Endothelial cell of umbilical vein (primary cell): ENCODE measurements around the gene ACAP1. TPM values are rescaled to one million over a fixed set of nuclear protein-coding genes. Genes with fewer than 3 reads are reported as not detected.

Experiments
- BruUV-seq: library from RNA; stranded (reverse); fragments of 400-500 nt; replicated peaks from 2 replicates; lab custom pipeline; 2021; lab: Mats Ljungman, UMichigan
- CTCF ChIA-PET: fragments of 300-600, 350-600 bp; sonication (Branson Sonifier 250); formaldehyde crosslinking; loops from one replicate; lab custom pipeline; 2021; ENCODE audit warnings: antibody characterized with exemption, inconsistent platforms; lab: Charles Lee
- POLR2A ChIA-PET: fragments of 300-600, 350-600 bp; sonication (Branson Sonifier 250); formaldehyde crosslinking; loops from one replicate; lab custom pipeline; 2021; ENCODE audit warnings: antibody characterized with exemption, inconsistent platforms; lab: Charles Lee
- DNase-seq: peaks from one replicate; pipeline ENCODE4 v3.0.0-alpha.2; 2011; ENCODE audit warnings: low read depth, low spot score
- FAIRE-seq: peaks from 2 replicates; lab custom pipeline; 2011; peaks lifted over from hg19 to GRCh38; lab: Jason Lieb, UNC
- H2AFZ ChIP-seq: 2 replicates; pipeline ENCODE4 v1.6.0; 2012; ENCODE audit warnings: low read depth, low read length, control low read depth, inconsistent platforms
- H3K27ac ChIP-seq: 2 replicates; pipeline ENCODE4 v1.5.1; 2011; ENCODE audit warnings: low read depth, mild to moderate bottlenecking, control low read depth, low read length, moderate library complexity; ENCODE audit not compliant: insufficient read depth
- H3K27me3 ChIP-seq, 2 experiments: 2 replicates each; pipeline versions ENCODE4 v1.6.0 to v1.6.1; 2011; ENCODE audit warnings: low read length in 2 of 2, mixed read lengths in 1 of 2; ENCODE audit not compliant: control insufficient read depth in 2 of 2, insufficient read depth in 2 of 2
- H3K36me3 ChIP-seq, 2 experiments: 2 replicates in 1 of 2; 3 replicates in 1 of 2; pipeline ENCODE4 v1.5.1; 2011; ENCODE audit warnings: low read length in 2 of 2, mild to moderate bottlenecking in 1 of 2, moderate library complexity in 1 of 2; ENCODE audit not compliant: control insufficient read depth in 2 of 2, insufficient read depth in 2 of 2; ENCODE audit errors: extremely low read depth in 1 of 2
- H3K4me1 ChIP-seq: 3 replicates; pipeline ENCODE4 v1.5.1; 2011; ENCODE audit warnings: mild to moderate bottlenecking, low read length; ENCODE audit not compliant: control insufficient read depth, insufficient read depth; ENCODE audit errors: extremely low read depth
- H3K4me2 ChIP-seq: 2 replicates; pipeline ENCODE4 v1.6.1; 2011; ENCODE audit warnings: low read length, control low read depth, mixed read lengths; ENCODE audit not compliant: insufficient read depth
- H3K4me3 ChIP-seq, 3 experiments: fragments of 200-600 bp in 1 of 3; sonication (generic), shearing (Covaris generic) in 1 of 3; replicated peaks in 1 of 3; 2 replicates each; pipeline ENCODE4 v1.5.1; 2011 to 2016; ENCODE audit warnings: control low read depth in 3 of 3, low read length in 3 of 3, mild to moderate bottlenecking in 2 of 3, inconsistent platforms in 1 of 3, low read depth in 1 of 3, moderate library complexity in 1 of 3; ENCODE audit not compliant: insufficient read depth in 1 of 3
- H3K79me2 ChIP-seq: 2 replicates; pipeline ENCODE4 v1.6.0; 2012; ENCODE audit warnings: low read length, inconsistent platforms; ENCODE audit not compliant: control insufficient read depth, insufficient read depth
- H3K9ac ChIP-seq: replicated peaks from 2 replicates; pipeline ENCODE3; 2011; ENCODE audit warnings: low read length, control low read depth; ENCODE audit not compliant: insufficient read depth; ENCODE audit errors: extremely low read depth
- H3K9me1 ChIP-seq: replicated peaks from 3 replicates; pipeline ENCODE4 v1.6.0; 2011; ENCODE audit warnings: mild to moderate bottlenecking, low read length; ENCODE audit not compliant: control insufficient read depth, insufficient read depth; ENCODE audit errors: extremely low read depth
- H3K9me3 ChIP-seq: replicated peaks from 2 replicates; pipeline ENCODE4 v1.5.1; 2012; ENCODE audit warnings: low read length, inconsistent platforms; ENCODE audit not compliant: control insufficient read depth, insufficient read depth
- H4K20me1 ChIP-seq: replicated peaks from 2 replicates; pipeline ENCODE3; 2011; ENCODE audit warnings: mild to moderate bottlenecking, low read length; ENCODE audit not compliant: control insufficient read depth, insufficient read depth; ENCODE audit errors: extremely low read depth
- CTCF ChIP-seq, 2 donors: IDR thresholded peaks; 1 replicate in 1 of 2; 2 replicates in 1 of 2; pipeline ENCODE4 v1.5.1; 2011; ENCODE audit warnings: low read length in 2 of 2, mild to moderate bottlenecking in 2 of 2, moderate library complexity in 2 of 2, control low read depth in 1 of 2, inconsistent platforms in 1 of 2, low read depth in 1 of 2; ENCODE audit not compliant: insufficient read depth in 1 of 2; ENCODE audit errors: extremely low read depth in 1 of 2
- EZH2 ChIP-seq: IDR thresholded peaks from 2 replicates; pipeline ENCODE4 v1.6.1; 2012; ENCODE audit warnings: borderline replicate concordance, low read depth, mild to moderate bottlenecking, moderate library complexity, low read length, inconsistent platforms; ENCODE audit not compliant: severe bottlenecking
- FOS ChIP-seq: IDR thresholded peaks from 2 replicates; pipeline ENCODE4 v1.6.1; 2011; ENCODE audit warnings: mild to moderate bottlenecking, low read length, moderate library complexity, borderline replicate concordance; ENCODE audit not compliant: insufficient read depth
- GATA2 ChIP-seq: IDR thresholded peaks from 2 replicates; pipeline ENCODE4 v1.7.0; 2011; ENCODE audit warnings: low read depth, mild to moderate bottlenecking, moderate library complexity, mixed read lengths, low read length; ENCODE audit not compliant: insufficient read length, insufficient read depth
- JUN ChIP-seq: IDR thresholded peaks from 2 replicates; pipeline ENCODE4 v1.6.1; 2011; ENCODE audit warnings: borderline replicate concordance, low read depth; ENCODE audit not compliant: insufficient read length, insufficient read depth
- MYC ChIP-seq: IDR thresholded peaks from one replicate; pipeline ENCODE4 v1.6.1; 2011; ENCODE audit warnings: mild to moderate bottlenecking, low read depth, low read length
- POLR2A ChIP-seq: IDR thresholded peaks from 2 replicates; pipeline ENCODE4 v1.6.1; 2012; ENCODE audit warnings: low read depth, mild to moderate bottlenecking, control low read depth, low read length
- POLR2AphosphoS5 ChIP-seq: IDR thresholded peaks from 2 replicates; pipeline ENCODE4 v1.6.1; 2012; ENCODE audit warnings: low read depth, mild to moderate bottlenecking, control low read depth, low read length, moderate library complexity; ENCODE audit not compliant: insufficient read depth
- dilution Hi-C: fragments of 300-500 bp; cut with MboI; formaldehyde crosslinking; loops from one replicate; pipeline ENCODE4 v1.15.0; 2019; ENCODE audit warnings: low sequenced_read_pairs; ENCODE audit not compliant: extremely low pct_ligation_motif_present
- intact Hi-C: fragments of 100-400 bp; cut with micrococcal nuclease; formaldehyde crosslinking; loops from one replicate; pipeline ENCODE4 v1.10.0; 2022
- polyA plus RNA-seq, 4 experiments: library from polyadenylated mRNA; depleted of rRNA in 3 of 4; stranded (reverse) in 3 of 4; unstranded in 1 of 4; fragments of >200 nt; gene quantifications; 2 replicates each; pipeline versions ENCODE4 v1.2.1 to v1.2.3, GENCODE V29; 2011 to 2012; ENCODE audit warnings: missing spikeins in 1 of 4
- total RNA-seq: library from RNA; stranded (reverse); gene quantifications from 2 replicates; pipeline ENCODE4 v1.2.3, GENCODE V29; 2021
- TF ChIP-seq, protein P1 (sequence below): IDR thresholded peaks from 2 replicates; pipeline ENCODE4 v1.6.1; 2011; ENCODE audit not compliant: insufficient read depth, insufficient read length

ACAP1 gene
- total and polyA plus RNA-seq, 2 donors (not counting 3 experiments of a cell fraction or from before 2014, with no cell fraction given), result 0.46 TPM; not detected in 1

DNA sequence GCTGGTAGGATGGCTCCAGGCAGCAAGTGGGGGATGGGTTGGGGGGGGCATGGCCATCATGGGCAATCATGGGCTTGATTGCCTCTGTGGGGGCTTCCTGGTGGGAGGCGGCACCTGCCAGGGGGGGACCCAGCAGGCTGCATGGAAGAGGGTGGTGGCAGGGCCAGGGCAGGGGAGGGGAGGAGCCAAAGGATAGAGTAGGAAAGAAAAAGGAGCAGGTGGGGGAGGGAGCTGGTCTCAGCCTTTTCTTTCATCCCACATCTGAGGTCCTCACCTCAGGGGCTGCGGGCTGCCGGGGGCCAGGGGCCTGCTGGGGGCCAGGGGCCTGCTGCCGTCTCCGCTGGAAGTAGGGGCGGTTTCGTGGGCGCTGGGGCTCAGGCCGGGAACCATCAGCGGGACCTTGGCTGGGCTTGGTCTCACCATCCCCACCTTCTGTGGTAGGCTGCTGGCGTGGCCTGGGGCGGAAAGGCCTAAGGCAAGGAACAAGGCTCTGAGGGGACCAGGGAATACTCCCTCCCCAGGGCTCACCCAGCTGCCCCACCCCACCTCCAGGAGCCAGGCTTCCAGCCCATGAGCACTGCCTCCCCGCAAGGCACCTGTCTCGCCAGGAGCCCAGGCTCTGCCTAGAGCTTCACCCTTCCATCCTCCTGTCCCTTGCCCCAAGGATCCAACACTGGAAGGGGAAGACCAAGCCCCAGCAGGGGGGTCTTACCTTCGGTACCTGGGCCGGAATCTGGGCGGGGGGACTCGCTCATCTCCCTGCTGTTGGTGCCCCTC is 46.9 kb upstream of the ACAP1 start:
- intact Hi-C loops, result no loop called here
- POLR2A ChIA-PET, result no interaction called here

DNA sequence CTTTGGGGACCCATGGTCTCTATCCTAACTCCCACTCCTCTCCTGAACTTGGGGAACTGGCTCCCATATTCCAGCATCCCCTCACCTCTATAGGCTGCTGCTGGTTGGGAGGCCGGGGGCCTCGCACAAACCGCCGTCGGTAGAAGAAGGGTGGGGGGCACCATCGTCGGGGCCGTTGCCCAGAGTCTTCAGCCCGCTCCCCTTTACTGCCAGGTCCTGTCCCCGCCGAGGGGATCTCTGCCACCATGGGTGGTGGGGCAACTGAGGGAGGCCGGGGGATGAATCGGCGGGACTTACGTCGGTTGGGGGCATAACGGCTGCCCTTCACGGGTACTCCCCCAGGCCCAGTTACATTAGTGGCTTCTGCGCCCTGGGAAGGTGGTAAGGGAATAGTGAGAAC is 46.2 kb upstream of the ACAP1 start:
- Histone ChIP-seq H3K9me3 (no peaks in the 10 kb centered on the region), H3K36me3 (no peaks in the 10 kb centered on the region), H3K4me1 (peaks cover 3% of the 10 kb centered on the region), H3K27me3 (peaks cover 20 to 40% of the 10 kb centered on the region in 2 experiments), H3K27ac (no peak overlapping the region), H3K4me2 (no peak overlapping the region), H3K9ac (no peak overlapping the region), H2AFZ (no peak overlapping the region), H3K79me2 (no peaks in the 10 kb centered on the region), H3K9me1 (no peaks in the 10 kb centered on the region), H3K4me3 (no peak overlapping the region), H4K20me1 (no peaks in the 10 kb centered on the region)
- DNase-seq (no peak), FAIRE-seq (no peak)
- BruUV-seq, result no TSS peak
- POLR2A ChIA-PET, result no interaction called here
- intact Hi-C loops (no loop called here), dilution Hi-C loops (no loop called here)
- TF ChIP-seq JUN, result no peak
- TF ChIP-seq, protein P1, sequence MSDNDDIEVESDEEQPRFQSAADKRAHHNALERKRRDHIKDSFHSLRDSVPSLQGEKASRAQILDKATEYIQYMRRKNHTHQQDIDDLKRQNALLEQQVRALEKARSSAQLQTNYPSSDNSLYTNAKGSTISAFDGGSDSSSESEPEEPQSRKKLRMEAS, result no peak
- TF ChIP-seq POLR2A, result no peak
- TF ChIP-seq GATA2, result no peak
- no peak for TF ChIP-seq FOS
- no peak for TF ChIP-seq CTCF (IDR thresholded peaks at IDR 0.05; ENCODE audit: extremely low read depth in 1 of 2, insufficient read depth in 1 of 2, low read depth in 1 of 2, low read length in 2 of 2)
- TF ChIP-seq MYC, result no peak
- TF ChIP-seq EZH2, result no peak
- TF ChIP-seq POLR2AphosphoS5, result no peak
- CTCF ChIA-PET, result interaction anchor here (10.2 kb wide), 1 partner anchor 7 kb away, joined by 170 read pairs; no protein-coding TSS in a partner anchor

More for the DNA sequence above, 46.9 kb upstream of the ACAP1 start:
- Histone ChIP-seq H3K36me3 (no peaks in the 10 kb centered on the region), H2AFZ (no peak overlapping the region), H3K9ac (no peak overlapping the region), H3K4me1 (no peaks in the 10 kb centered on the region), H3K27ac (no peak overlapping the region), H3K4me2 (no peak overlapping the region), H3K27me3 (peaks cover 20 to 40% of the 10 kb centered on the region in 2 experiments), H3K9me1 (no peaks in the 10 kb centered on the region), H3K9me3 (no peaks in the 10 kb centered on the region), H3K4me3 (no peak overlapping the region), H3K79me2 (no peaks in the 10 kb centered on the region), H4K20me1 (no peaks in the 10 kb centered on the region)
- BruUV-seq, result no TSS peak
- FAIRE-seq, result no peak
- DNase-seq, result no peak
- dilution Hi-C loops, result no loop called here
- TF ChIP-seq MYC (no peak), EZH2 (no peak), POLR2A (no peak), POLR2AphosphoS5 (no peak), JUN (no peak), GATA2 (no peak)
- TF ChIP-seq, protein P1, result no peak
- CTCF ChIA-PET, result interaction anchor here (0.8 to 10.2 kb wide), 2 partner anchors 8 to 9 kb away, joined by 3 to 170 read pairs; no protein-coding TSS in a partner anchor
